GM19397 (cell line): ENCODE measurements around the gene MFSD6.
A peak's percentile ranks its signal among the peaks of the same experiment; 100 is the strongest.

Experiments
- ATAC-seq: cut with Tn5 transposase; IDR thresholded peaks from one replicate; pipeline ENCODE4 v1.9.1; 2021; ENCODE audit warnings: mild to moderate bottlenecking, moderate library complexity; ENCODE audit not compliant: unreplicated experiment

The MFSD6 gene

GRCh38 chr2:190527214-190527613 lies 119.1 kb downstream of the MFSD6 start:
- ATAC-seq: no peak

- ATAC-seq: no peak
Observed at GRCh38 chr2:190527918-190528317, 119.8 kb downstream of the MFSD6 start.

- ATAC-seq: no peak
Observed at GRCh38 chr2:190528521-190529001, 120.4 kb downstream of the MFSD6 start.

GRCh38 chr2:190529486-190530247 lies 121.5 kb downstream of the MFSD6 start:
- ATAC-seq: no peak

- ATAC-seq: no peak
Observed at GRCh38 chr2:190530248-190530900, 122.2 kb downstream of the MFSD6 start.

GRCh38 chr2:190532581-190532980 lies 124.4 kb downstream of the MFSD6 start:
- no peak for ATAC-seq

- no peak for ATAC-seq
Observed at GRCh38 chr2:190533175-190533967, 125.2 kb downstream of the MFSD6 start.

- ATAC-seq: no peak
Observed at GRCh38 chr2:190533968-190534309, 125.8 kb downstream of the MFSD6 start.

- ATAC-seq: peak; percentile 79
Observed at GRCh38 chr2:190534310-190535120, 126.4 kb downstream of the MFSD6 start, which contains the start of gene NEMP2. NEMP2 (minus strand) TSS chr2:190534722; CDS start chr2:190534655, 67 bp downstream.

GRCh38 chr2:190535121-190535439 lies 126.9 kb downstream of the MFSD6 start:
- no peak for ATAC-seq

GRCh38 chr2:190535586-190535985 lies 127.4 kb downstream of the MFSD6 start:
- no peak for ATAC-seq

GRCh38 chr2:190537765-190538164 lies 129.6 kb downstream of the MFSD6 start:
- ATAC-seq: no peak

- no peak for ATAC-seq
Observed at GRCh38 chr2:190538201-190538600, 130.0 kb downstream of the MFSD6 start.

- ATAC-seq: no peak
Observed at GRCh38 chr2:190540048-190540447, 131.9 kb downstream of the MFSD6 start.

GRCh38 chr2:190545093-190545492 lies 136.9 kb downstream of the MFSD6 start:
- no peak for ATAC-seq

- no peak for ATAC-seq
Observed at GRCh38 chr2:190545555-190546385, 137.6 kb downstream of the MFSD6 start.

GRCh38 chr2:190546734-190547133 lies 138.6 kb downstream of the MFSD6 start:
- no peak for ATAC-seq

GRCh38 chr2:190547886-190548285 lies 139.7 kb downstream of the MFSD6 start:
- ATAC-seq: no peak

GRCh38 chr2:190550137-190550536 lies 142.0 kb downstream of the MFSD6 start:
- no peak for ATAC-seq
